Right lobe of liver (tissue), 4 donors: Measurements from ENCODE around the gene ALOXE3.

ENCODE experiments used
- POLR2A ChIP-seq: fragments of 450-650 bp; IDR thresholded peaks from one replicate; pipeline ENCODE4 v1.6.1; 2017; ENCODE audit warnings: antibody characterized with exemption, mild to moderate bottlenecking
- TF ChIP-seq, protein P1 (sequence below), 4 donors: fragments of 200-600 bp in 3 of 4; fragments of 450-650 bp in 1 of 4; IDR thresholded peaks; one replicate each; pipeline versions ENCODE4 v1.5.1 to v1.8.0; 2016 to 2022; ENCODE audit warnings: antibody characterized with exemption in 4 of 4, mild to moderate bottlenecking in 2 of 4
- donor health status: DM: no; HTN: no; CAD: no.
- donor health status: DM: no; HTN: no; CAD: no.
- donor health status: DM: no; HTN: yes; CAD: no.

DNA sequence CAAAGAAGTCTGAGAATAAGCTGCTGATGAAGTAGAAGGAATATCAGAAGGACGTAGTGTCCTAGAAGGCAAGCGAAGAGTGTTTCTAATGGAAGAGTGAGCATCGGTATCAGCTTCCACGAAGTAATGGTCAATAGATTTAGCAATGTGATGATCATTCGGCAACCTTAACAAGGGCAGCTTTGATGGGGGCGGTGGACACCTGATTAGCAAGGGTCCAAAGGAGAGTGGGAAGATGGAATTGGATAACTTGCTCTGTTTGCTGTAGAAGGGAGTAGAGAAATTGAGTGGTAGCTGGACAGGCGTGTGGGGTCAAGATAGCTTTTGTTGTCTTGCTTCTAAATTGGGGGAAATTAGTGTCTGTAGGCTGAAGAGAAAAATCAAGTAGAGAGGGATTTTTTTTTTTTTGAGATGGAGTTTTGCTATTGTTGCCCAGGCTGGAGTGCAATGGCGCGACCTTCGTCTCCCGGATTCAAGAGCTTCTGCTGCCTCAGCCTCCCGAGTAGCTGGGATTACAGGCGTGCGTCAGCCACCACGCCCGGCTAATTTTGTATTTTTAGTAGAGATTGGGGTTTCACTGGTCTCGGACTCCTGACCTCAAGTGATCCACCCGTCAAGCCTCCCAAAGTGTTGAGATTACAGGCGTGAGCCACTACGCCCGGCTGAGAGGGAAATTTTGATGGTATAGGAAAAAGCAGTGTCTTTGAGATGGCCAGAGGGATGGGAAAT is 19.5 kb upstream of the ALOXE3 start:
- TF ChIP-seq, protein P1, sequence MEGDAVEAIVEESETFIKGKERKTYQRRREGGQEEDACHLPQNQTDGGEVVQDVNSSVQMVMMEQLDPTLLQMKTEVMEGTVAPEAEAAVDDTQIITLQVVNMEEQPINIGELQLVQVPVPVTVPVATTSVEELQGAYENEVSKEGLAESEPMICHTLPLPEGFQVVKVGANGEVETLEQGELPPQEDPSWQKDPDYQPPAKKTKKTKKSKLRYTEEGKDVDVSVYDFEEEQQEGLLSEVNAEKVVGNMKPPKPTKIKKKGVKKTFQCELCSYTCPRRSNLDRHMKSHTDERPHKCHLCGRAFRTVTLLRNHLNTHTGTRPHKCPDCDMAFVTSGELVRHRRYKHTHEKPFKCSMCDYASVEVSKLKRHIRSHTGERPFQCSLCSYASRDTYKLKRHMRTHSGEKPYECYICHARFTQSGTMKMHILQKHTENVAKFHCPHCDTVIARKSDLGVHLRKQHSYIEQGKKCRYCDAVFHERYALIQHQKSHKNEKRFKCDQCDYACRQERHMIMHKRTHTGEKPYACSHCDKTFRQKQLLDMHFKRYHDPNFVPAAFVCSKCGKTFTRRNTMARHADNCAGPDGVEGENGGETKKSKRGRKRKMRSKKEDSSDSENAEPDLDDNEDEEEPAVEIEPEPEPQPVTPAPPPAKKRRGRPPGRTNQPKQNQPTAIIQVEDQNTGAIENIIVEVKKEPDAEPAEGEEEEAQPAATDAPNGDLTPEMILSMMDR (IDR thresholded peaks at IDR 0.05) = no peak
- no peak for TF ChIP-seq POLR2A
